HG02798 (cell line): ENCODE data around the gene SNCB.

Experiments
- ATAC-seq: cut with Tn5 transposase; IDR thresholded peaks from one replicate; pipeline ENCODE4 v1.9.1; 2021; ENCODE audit warnings: mild to moderate bottlenecking; ENCODE audit not compliant: unreplicated experiment, poor library complexity

SNCB gene

DNA sequence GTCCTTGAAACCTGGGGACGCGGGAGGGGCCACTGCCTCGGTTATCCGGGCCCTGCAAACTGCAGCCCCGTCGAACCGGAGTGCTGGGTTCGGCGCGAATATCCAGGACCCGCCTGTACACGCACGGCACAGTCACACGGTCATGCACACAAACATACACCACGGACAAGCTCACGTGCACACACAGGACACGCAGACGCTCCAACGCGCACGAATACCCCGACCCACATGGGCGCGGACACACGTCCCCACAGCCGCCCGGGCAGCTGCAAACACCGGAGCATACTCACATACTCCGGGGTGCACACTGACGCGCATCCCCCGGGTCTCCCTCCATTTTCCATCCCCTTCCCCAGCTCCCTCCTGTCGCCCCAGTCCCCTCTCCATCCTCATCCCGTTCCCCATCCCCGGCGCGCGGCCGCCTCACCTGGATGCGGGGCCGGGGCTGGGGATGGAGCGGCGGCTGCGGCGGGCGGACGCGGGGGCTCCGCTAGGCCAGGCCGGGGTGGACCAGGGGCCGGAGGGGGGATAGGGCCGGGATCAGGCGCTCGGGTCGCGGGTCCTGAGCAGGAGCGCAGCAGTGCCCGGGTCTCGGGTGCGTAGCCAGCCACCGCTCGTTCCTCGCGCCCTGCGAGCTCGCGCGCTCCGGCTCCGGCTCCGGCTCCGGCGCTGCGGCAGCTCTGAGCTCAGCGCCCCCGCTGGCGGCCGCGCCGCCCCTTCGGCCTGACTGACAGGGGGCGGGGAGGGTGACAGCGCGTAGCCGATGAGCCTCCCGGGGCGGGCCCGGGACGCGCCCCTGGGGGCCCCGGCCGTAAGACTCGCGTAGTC, at the start of gene SNCB, which contains the start of gene EIF4E1B:
SNCB (minus strand) TSS at position 682 of the 828 bp plus-strand sequence. CDS start 880 bp downstream, outside the sequence.
EIF4E1B (plus strand) TSS at position 823 of the 828 bp plus-strand sequence. CDS start 12,113 bp downstream, outside the sequence.
- peak; percentile 59 for ATAC-seq

DNA sequence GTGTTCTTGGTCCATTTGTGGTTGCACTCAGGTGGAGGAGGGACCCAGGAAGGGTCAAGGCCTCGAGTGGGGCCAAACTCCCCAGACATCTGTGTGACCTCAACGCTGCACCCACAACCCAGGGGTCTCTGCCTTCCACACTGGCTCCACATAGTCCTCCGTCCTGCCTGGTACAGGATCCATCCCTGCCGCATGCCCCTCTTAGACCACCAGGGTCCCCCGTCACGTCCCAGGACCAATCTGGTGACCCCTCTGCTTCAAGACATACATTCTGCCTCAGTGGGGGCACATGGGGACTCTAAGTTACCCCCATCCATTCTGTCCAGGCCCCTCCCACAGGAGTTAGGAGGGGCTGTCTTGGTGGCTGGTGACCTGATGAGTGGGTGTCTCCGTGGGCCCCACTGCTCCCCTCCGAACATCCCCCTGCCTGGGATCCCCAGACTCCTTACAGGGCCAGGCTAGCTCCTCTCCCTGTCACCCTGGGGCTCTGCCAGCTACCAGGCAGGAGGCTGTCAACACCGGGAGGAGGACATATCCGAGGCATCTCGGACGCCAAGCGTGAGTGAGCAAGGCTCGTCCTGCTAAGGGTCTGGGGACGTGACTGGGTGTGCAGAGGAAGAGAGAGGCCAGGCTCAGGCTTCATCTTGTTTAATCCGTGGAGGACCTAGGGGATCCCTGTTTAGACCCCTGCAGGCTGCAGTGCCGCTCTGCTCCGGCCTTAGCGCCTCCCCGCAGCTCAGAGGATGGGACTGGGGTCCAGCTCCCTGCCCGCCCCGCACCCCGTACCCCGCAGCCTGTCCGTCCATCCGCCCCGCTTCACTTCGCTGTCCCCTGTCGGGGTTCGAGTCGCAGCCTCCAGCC, 49.3 kb upstream of the SNCB start:
- no peak for ATAC-seq

DNA sequence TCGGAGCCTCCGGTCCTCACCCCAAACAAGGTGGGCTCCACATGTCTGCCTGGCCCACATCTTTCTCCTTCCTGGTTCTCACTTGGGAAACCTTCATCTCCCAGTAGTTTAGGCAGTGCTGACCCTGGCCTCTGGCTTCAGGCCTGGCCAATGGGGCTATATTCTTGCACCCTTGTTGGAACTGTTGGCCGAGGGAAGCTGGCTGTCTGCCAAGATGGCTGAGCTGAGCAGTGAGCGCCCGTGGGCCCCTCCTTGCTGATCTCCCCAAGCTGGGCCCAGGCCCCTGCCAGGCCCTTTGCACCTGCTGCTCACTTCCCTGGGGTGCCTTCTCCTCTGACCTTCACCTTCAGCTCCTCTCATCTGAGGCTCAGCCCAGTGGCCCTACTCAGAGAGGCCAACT, 48.2 kb upstream of the SNCB start:
- ATAC-seq = no peak

GRCh38 chr5:176677209-176677939, 47.0 kb upstream of the SNCB start:
- no peak for ATAC-seq

DNA sequence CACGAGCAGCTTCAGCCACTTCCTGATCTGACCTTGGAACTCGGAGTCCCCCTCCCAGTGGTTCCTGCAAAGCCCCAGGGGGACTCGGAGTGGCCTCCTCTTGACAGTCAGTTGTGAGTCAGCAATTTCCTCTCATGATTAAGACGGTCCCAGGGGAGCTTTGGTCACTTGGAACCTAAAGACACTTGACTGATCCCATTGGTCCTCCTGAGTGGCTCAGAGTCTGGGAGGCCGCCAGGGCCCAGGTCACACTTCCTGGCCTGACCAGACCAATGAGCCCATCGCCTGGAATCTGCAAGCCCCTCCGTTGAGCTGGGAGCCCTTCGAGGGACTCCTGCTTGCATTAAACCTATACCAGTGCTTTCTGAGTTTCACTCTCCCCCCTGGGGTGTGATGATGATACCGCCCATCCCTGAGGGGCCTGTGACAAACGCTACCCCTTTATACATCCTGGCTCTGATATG, 46.1 kb upstream of the SNCB start:
- ATAC-seq = peak; percentile 71

GRCh38 chr5:176675676-176676360, 45.5 kb upstream of the SNCB start:
- no peak for ATAC-seq

- ATAC-seq = no peak
Measured at GRCh38 chr5:176674799-176675198, 44.5 kb upstream of the SNCB start.

DNA sequence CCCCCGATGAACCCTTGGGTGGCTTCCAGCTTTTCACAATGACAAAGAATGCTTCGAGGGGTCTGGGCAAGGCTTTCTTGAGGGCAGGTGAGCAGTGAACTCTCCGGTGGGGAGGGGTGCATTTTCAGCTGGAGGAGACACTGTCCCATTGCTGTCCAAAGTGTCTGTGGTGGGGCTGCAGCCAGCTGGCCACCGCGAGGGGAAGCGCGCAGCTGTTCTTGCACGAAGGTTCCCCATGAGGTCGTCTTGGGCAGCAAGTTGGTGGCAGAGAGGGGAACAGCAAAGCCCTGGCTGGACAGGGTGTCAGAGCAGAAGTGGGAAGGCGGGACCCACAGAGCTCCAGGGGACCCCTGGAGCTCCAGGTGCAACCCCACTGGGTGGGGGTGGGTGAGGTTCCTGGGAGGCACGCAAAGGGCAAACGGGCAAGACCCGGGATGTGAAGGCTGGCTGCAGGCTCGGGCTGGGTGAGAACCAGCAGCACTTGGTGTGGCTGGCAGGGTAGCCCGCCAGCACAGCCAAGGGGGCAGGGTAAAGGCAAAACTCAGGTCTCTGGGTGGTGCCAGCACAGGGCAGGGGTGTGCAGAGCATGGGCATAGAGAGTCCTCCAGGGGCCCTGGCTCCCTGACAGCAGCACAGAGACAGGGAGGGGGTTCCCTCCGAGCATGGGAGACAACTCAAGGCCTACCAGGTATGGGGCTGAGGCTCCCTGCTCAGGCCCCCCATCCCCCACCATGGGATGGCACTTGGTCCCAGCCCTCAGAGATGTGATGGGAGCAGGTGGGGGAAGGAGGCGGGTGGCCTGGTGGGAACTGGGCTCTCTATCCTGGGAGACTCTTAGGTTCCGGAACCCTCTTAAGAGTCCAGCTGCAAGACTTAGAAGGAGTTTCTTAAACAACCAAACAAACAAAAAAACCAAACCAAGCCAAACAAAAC, 43.6 kb upstream of the SNCB start:
- ATAC-seq = no peak

DNA sequence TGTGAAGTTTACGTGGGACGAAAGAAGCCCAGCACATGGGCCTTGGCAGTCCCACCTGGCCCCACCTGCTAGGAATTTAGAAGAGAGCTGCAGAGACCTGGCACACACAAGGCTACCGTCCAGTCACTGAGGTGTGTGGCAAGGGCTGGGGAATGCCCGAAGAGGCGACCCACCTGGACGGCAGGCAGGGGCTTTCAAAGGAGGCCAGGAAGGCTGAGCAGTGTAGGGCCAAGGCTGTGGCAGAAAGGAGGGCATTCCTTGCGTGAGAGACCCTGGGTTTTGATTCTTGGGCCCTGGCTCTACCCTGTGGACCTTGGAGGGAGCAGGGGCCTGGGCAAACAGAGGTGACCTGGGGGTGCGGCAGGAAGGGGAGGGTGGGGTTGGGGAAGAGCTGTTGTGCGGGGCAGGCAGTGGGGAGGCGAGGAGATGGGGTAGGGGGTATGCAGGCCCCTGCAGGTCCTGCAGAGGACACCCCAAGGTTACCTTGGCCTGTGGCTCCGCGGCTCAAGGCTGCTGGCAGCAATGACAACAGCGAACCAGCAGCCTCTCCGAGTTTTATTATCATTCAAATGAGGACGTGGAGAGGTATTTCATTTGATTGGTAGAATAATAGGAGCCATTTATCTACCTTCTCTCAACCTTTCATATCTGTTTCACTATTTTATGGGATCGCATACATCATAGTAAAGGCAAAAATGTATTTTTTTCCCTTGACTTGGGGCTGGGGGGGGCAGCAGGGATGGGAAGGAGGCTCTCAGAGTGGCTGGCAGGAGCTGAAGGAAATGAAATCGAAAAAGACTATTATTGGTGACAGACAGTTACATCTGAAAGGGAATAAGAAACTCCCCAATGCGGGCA, 41.8 kb upstream of the SNCB start:
- no peak for ATAC-seq

GRCh38 chr5:176671399-176671798, 41.1 kb upstream of the SNCB start:
- ATAC-seq = no peak

DNA sequence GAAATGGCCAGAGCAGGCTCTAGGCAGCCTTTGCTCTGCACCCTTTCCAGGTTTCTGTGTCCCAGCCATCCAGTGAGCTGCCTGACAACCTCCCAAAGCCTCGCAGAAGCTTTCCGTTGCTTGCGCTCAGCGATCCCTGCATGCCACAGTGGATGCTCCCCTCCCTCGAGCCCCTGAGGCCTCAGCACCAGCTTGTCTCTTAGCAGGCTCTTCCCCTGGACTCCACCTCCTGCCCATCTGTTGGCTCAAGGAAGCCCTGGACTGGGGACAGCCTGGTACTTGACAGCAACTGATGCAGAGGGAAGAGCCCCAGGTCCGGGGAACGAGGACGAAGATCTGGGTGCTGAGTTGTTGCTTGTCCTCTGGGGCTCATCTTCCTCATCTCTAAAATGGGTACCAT, 40.1 kb upstream of the SNCB start:
- no peak for ATAC-seq

GRCh38 chr5:176667637-176668036, 37.3 kb upstream of the SNCB start:
- no peak for ATAC-seq

DNA sequence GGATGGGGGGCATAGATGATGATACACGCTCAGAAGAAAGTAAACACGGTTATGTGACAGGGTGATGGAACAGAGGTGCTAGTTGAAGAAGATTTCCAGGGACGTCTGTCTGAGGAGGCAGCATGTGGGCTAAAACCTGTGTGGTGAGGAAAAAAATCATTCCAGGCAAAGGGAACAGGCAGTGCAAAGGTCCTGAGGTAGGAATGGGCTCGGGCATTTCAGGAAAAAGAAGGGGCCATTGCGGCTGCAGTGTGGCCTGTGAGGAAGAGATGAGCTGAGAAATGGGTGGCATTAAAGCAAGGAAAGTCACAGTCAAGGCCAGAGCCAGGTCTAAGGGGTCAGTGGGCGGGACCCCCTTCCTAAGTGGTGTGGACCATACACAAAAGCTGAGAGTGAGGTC, 35.2 kb upstream of the SNCB start:
- ATAC-seq = no peak

GRCh38 chr5:176664886-176665285, 34.6 kb upstream of the SNCB start:
- no peak for ATAC-seq

GRCh38 chr5:176664479-176664878, 34.1 kb upstream of the SNCB start:
- no peak for ATAC-seq

DNA sequence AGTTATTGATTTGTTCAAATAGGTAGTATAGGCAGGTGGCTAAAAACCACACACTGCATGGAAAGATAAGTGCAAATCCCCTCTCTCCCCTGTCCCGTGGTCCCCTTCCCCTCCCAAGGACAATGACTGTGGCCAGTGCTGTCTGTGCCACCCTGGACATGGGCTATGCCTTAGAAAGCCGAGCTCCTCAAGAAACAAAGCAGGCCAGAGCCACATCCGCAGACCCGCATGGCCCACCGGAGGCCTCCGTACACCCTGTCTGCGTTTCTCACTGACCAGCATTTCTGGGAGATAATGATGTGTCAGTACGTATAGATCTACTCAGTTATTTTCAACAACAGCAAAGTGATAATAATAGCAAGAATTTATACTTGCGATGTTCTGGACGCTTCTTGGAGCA, 33.2 kb upstream of the SNCB start:
- no peak for ATAC-seq

GRCh38 chr5:176662371-176663333, 32.3 kb upstream of the SNCB start:
- no peak for ATAC-seq
